Fibroblast of lung (primary cell): ENCODE data around the gene UNC45A. TPM values are rescaled to one million over a fixed set of nuclear protein-coding genes. Genes with fewer than 3 reads are reported as not detected.
A peak's percentile ranks its signal among the peaks of the same experiment; 100 is the strongest.

Experiments used
- DNase-seq, 2 donors: peaks; one replicate each; pipeline versions ENCODE4 v3.0.0 to v3.0.0-alpha.2; 2010; ENCODE audit warnings: low read depth in 2 of 2
- H2AFZ ChIP-seq: 2 replicates; pipeline ENCODE4 v1.5.1; 2012; ENCODE audit warnings: low read length, control low read depth, inconsistent platforms
- H3K27ac ChIP-seq: 2 replicates; pipeline ENCODE4 v1.5.1; 2011; ENCODE audit warnings: low read length, control low read depth; ENCODE audit not compliant: insufficient read depth
- H3K27me3 ChIP-seq: 2 replicates; pipeline ENCODE4 v1.5.1; 2011; ENCODE audit warnings: mild to moderate bottlenecking, low read length; ENCODE audit not compliant: control insufficient read depth, insufficient read depth
- H3K36me3 ChIP-seq: 2 replicates; pipeline ENCODE4 v1.5.1; 2011; ENCODE audit warnings: low read length; ENCODE audit not compliant: control insufficient read depth, insufficient read depth
- H3K4me1 ChIP-seq: 2 replicates; pipeline ENCODE4 v1.5.1; 2011; ENCODE audit warnings: low read length; ENCODE audit not compliant: control insufficient read depth, insufficient read depth; ENCODE audit errors: extremely low read depth
- H3K4me2 ChIP-seq: 2 replicates; pipeline ENCODE4 v1.5.1; 2011; ENCODE audit warnings: low read length, control low read depth; ENCODE audit not compliant: insufficient read depth; ENCODE audit errors: extremely low read depth
- H3K4me3 ChIP-seq, 4 experiments: fragments of 200-600 bp in 1 of 4; sonication (generic) in 1 of 4; replicated peaks in 1 of 4; 2 replicates each; pipeline ENCODE4 v1.5.1; 2011 to 2016; ENCODE audit warnings: low read length in 4 of 4, low read depth in 3 of 4, mild to moderate bottlenecking in 3 of 4, control low read depth in 2 of 4, inconsistent platforms in 1 of 4, mixed read lengths in 1 of 4; ENCODE audit not compliant: insufficient read depth in 1 of 4; ENCODE audit errors: control extremely low read depth in 1 of 4
- H3K79me2 ChIP-seq: 2 replicates; pipeline ENCODE4 v1.5.1; 2012; ENCODE audit warnings: mild to moderate bottlenecking, low read length, inconsistent platforms; ENCODE audit not compliant: control insufficient read depth, insufficient read depth
- H3K9ac ChIP-seq: 2 replicates; pipeline ENCODE4 v1.5.1; 2011; ENCODE audit warnings: mild to moderate bottlenecking, low read length, control low read depth; ENCODE audit not compliant: insufficient read depth
- H3K9me3 ChIP-seq: 2 replicates; pipeline ENCODE4 v1.5.1; 2012; ENCODE audit warnings: low read depth, low read length; ENCODE audit not compliant: control insufficient read depth, insufficient read depth
- H4K20me1 ChIP-seq: 2 replicates; pipeline ENCODE4 v1.5.1; 2011; ENCODE audit warnings: low read length; ENCODE audit not compliant: control insufficient read depth, insufficient read depth; ENCODE audit errors: extremely low read depth
- CTCF ChIP-seq, 2 donors: IDR thresholded peaks in 1 of 2; conservative IDR thresholded peaks in 1 of 2; 1 replicate in 1 of 2; 2 replicates in 1 of 2; pipeline ENCODE4 v1.5.1; 2011 to 2012; ENCODE audit warnings: low read length in 2 of 2, control low read depth in 1 of 2, inconsistent platforms in 1 of 2, low read depth in 1 of 2, mild to moderate bottlenecking in 1 of 2
- EZH2 ChIP-seq: IDR thresholded peaks from 2 replicates; pipeline ENCODE4 v1.5.1; 2012; ENCODE audit warnings: low read length, control low read depth, mild to moderate bottlenecking; ENCODE audit errors: missing control alignments
- polyA plus RNA-seq, 2 donors: library from polyadenylated mRNA; depleted of rRNA in 1 of 2; stranded (reverse) in 1 of 2; unstranded in 1 of 2; fragments of >200 nt; gene quantifications; 2 replicates each; pipeline ENCODE4 v1.2.1, GENCODE V29; 2011 to 2012; ENCODE audit warnings: missing spikeins in 1 of 2
- total RNA-seq: library from RNA; depleted of rRNA; stranded (reverse); fragments of >200 nt; gene quantifications from 2 replicates; pipeline ENCODE4 v1.2.1, GENCODE V29; 2014

Gene UNC45A
- total and polyA plus RNA-seq, 2 donors (not counting 1 experiment from before 2014, with no cell fraction given): 41.7 to 104 TPM

- Histone ChIP-seq H3K9me3 (no peaks in the 10 kb centered on the region), H3K79me2 (no peaks in the 10 kb centered on the region), H3K36me3 (peaks cover 20% of the 10 kb centered on the region), H3K4me2 (no peak overlapping the region), H3K27ac (no peak overlapping the region), H4K20me1 (no peaks in the 10 kb centered on the region), H3K4me3 (no peak overlapping the region), H2AFZ (no peak overlapping the region), H3K4me1 (no peaks in the 10 kb centered on the region), H3K27me3 (no peaks in the 10 kb centered on the region), H3K9ac (no peak overlapping the region)
- DNase-seq: no peak
- TF ChIP-seq CTCF (conservative IDR thresholded peaks at IDR 0.05 in 1 of 2, IDR thresholded peaks at IDR 0.05 in 1 of 2; ENCODE audit: low read depth in 1 of 2, low read length in 2 of 2) (no peak), EZH2 (no peak)
Observed at GRCh38 chr15:90914305-90915080, 20.6 kb upstream of the UNC45A start.

GRCh38 chr15:90915216-90915807 lies 19.8 kb upstream of the UNC45A start:
- peaks cover 25% of the 10 kb centered on the region for H3K36me3 ChIP-seq
- no peaks in the 10 kb centered on the region for H3K4me1 ChIP-seq
- H3K27me3 ChIP-seq: no peaks in the 10 kb centered on the region
- H3K4me3 ChIP-seq: no peak overlapping the region
- no peaks in the 10 kb centered on the region for H4K20me1 ChIP-seq
- TF ChIP-seq EZH2 (no peak), CTCF (conservative IDR thresholded peaks at IDR 0.05 in 1 of 2, IDR thresholded peaks at IDR 0.05 in 1 of 2; ENCODE audit: low read depth in 1 of 2, low read length in 2 of 2) (no peak)
- H2AFZ ChIP-seq: no peak overlapping the region
- no peak overlapping the region for H3K9ac ChIP-seq
- no peaks in the 10 kb centered on the region for H3K79me2 ChIP-seq
- H3K4me2 ChIP-seq: no peak overlapping the region
- H3K9me3 ChIP-seq: no peaks in the 10 kb centered on the region
- no peak for DNase-seq
- no peak overlapping the region for H3K27ac ChIP-seq

- no peaks in the 10 kb centered on the region for H3K27me3 ChIP-seq
- no peak overlapping the region for H3K27ac ChIP-seq
- H3K36me3 ChIP-seq: peaks cover 26% of the 10 kb centered on the region
- H2AFZ ChIP-seq: no peak overlapping the region
- H3K79me2 ChIP-seq: no peaks in the 10 kb centered on the region
- no peaks in the 10 kb centered on the region for H3K9me3 ChIP-seq
- DNase-seq: peak; percentile 26 to 58
- H4K20me1 ChIP-seq: no peaks in the 10 kb centered on the region
- H3K4me3 ChIP-seq: no peak overlapping the region
- H3K4me1 ChIP-seq: no peaks in the 10 kb centered on the region
- H3K9ac ChIP-seq: no peak overlapping the region
- no peak overlapping the region for H3K4me2 ChIP-seq
- no peak for TF ChIP-seq EZH2
- no peak for TF ChIP-seq CTCF (conservative IDR thresholded peaks at IDR 0.05 in 1 of 2, IDR thresholded peaks at IDR 0.05 in 1 of 2; ENCODE audit: low read depth in 1 of 2, low read length in 2 of 2)
Observed at GRCh38 chr15:90915808-90916440, 19.2 kb upstream of the UNC45A start.
